ENCODE measurements around the gene PRLH.

- no peak; the same call in none of the 2 replicates for TF ChIP-seq CTCF (conservative IDR thresholded peaks at IDR 0.05; ENCODE audit: low read length)
- TF ChIP-seq EZH2phosphoT487 (IDR thresholded peaks at IDR 0.05; ENCODE audit: borderline replicate concordance) = no peak
Observed at GRCh38 chr2:237602409-237602808, 36.0 kb downstream of the PRLH start.
